Astrocyte (in vitro differentiated cells and primary cell): Measurements from ENCODE around the gene JAGN1. TPM values are rescaled to one million over a fixed set of nuclear protein-coding genes. Genes with fewer than 3 reads are reported as not detected.

Experiments used
- DNase-seq: peaks from one replicate; pipeline ENCODE4 v3.0.0-alpha.2; 2010; ENCODE audit warnings: low read depth
- FAIRE-seq: peaks from 2 replicates; lab custom pipeline; 2011; peaks lifted over from hg19 to GRCh38; lab: Jason Lieb, UNC
- H2AFZ ChIP-seq: 2 replicates; pipeline ENCODE4 v1.6.0; 2012; ENCODE audit warnings: low read depth, low read length, inconsistent platforms
- H3K27ac ChIP-seq: 2 replicates; pipeline ENCODE4 v1.5.1; 2011; ENCODE audit warnings: low read depth, low read length, inconsistent platforms
- H3K27me3 ChIP-seq: 2 replicates; pipeline ENCODE4 v1.6.0; 2011; ENCODE audit warnings: low read length, inconsistent platforms; ENCODE audit not compliant: insufficient read depth
- H3K36me3 ChIP-seq: 2 replicates; pipeline ENCODE4 v1.5.1; 2011; ENCODE audit warnings: low read length, inconsistent platforms; ENCODE audit not compliant: insufficient read depth
- H3K4me1 ChIP-seq: 2 replicates; pipeline ENCODE4 v1.5.1; 2011; ENCODE audit warnings: low read length, inconsistent platforms; ENCODE audit not compliant: insufficient read depth
- H3K4me2 ChIP-seq: 2 replicates; pipeline ENCODE4 v1.6.0; 2012; ENCODE audit warnings: low read length, inconsistent platforms
- H3K4me3 ChIP-seq: 2 replicates; pipeline ENCODE4 v1.5.1; 2011; ENCODE audit warnings: low read depth, mild to moderate bottlenecking, low read length, inconsistent platforms; ENCODE audit not compliant: insufficient read depth
- H3K79me2 ChIP-seq: 2 replicates; pipeline ENCODE4 v1.6.0; 2012; ENCODE audit warnings: mild to moderate bottlenecking, low read length, inconsistent platforms; ENCODE audit not compliant: insufficient read depth
- H3K9ac ChIP-seq: 2 replicates; pipeline ENCODE4 v1.6.0; 2012; ENCODE audit warnings: mild to moderate bottlenecking, low read length, inconsistent platforms
- H3K9me3 ChIP-seq: 2 replicates; pipeline ENCODE4 v1.5.1; 2012; ENCODE audit warnings: low read depth, mild to moderate bottlenecking, low read length, inconsistent platforms; ENCODE audit not compliant: insufficient read depth
- H4K20me1 ChIP-seq: 2 replicates; pipeline ENCODE4 v1.6.0; 2012; ENCODE audit warnings: low read length, inconsistent platforms; ENCODE audit not compliant: insufficient read depth
- H3K27ac Mint-ChIP-seq: one replicate; pipeline ENCODE4 v1.8.0; 2021; ENCODE audit warnings: mild to moderate bottlenecking, mixed read lengths; ENCODE audit not compliant: unreplicated experiment
- H3K27me3 Mint-ChIP-seq: one replicate; pipeline ENCODE4 v1.8.0; 2021; ENCODE audit warnings: low read depth, mixed read lengths; ENCODE audit not compliant: unreplicated experiment
- H3K36me3 Mint-ChIP-seq: one replicate; pipeline ENCODE4 v1.8.0; 2021; ENCODE audit warnings: low read depth, mixed read lengths; ENCODE audit not compliant: unreplicated experiment
- H3K4me1 Mint-ChIP-seq: one replicate; pipeline ENCODE4 v1.8.0; 2021; ENCODE audit warnings: low read depth, mixed read lengths; ENCODE audit not compliant: unreplicated experiment
- H3K4me3 Mint-ChIP-seq: one replicate; pipeline ENCODE4 v1.8.0; 2021; ENCODE audit warnings: mild to moderate bottlenecking, moderate library complexity, mixed read lengths; ENCODE audit not compliant: unreplicated experiment
- H3K9me3 Mint-ChIP-seq: one replicate; pipeline ENCODE4 v1.8.0; 2021; ENCODE audit warnings: mild to moderate bottlenecking, mixed read lengths; ENCODE audit not compliant: unreplicated experiment
- CTCF ChIP-seq: IDR thresholded peaks from 2 replicates; pipeline ENCODE4 v1.5.1; 2011; ENCODE audit warnings: low read depth, mild to moderate bottlenecking, inconsistent platforms, low read length, moderate library complexity; ENCODE audit not compliant: insufficient read depth
- EZH2 ChIP-seq: IDR thresholded peaks from 2 replicates; pipeline ENCODE4 v1.6.1; 2012; ENCODE audit warnings: mild to moderate bottlenecking, low read length, inconsistent platforms; ENCODE audit not compliant: insufficient read depth
- total RNA-seq: library from RNA; stranded (reverse); gene quantifications from 2 replicates; pipeline ENCODE4 v1.2.1, GENCODE V29; 2021

JAGN1 gene
- total RNA-seq, 1 donor from 2014 or later: 31.7 TPM

- Histone ChIP-seq H3K36me3 (no peaks in the 10 kb centered on the region), H3K27ac (no peak overlapping the region), H4K20me1 (no peaks in the 10 kb centered on the region), H3K79me2 (no peaks in the 10 kb centered on the region), H3K9ac (no peak overlapping the region), H2AFZ (no peak overlapping the region), H3K4me1 (peaks cover 23% of the 10 kb centered on the region), H3K9me3 (no peaks in the 10 kb centered on the region), H3K4me2 (peak overlapping the region; percentile 83), H3K27me3 (no peaks in the 10 kb centered on the region), H3K4me3 (no peak overlapping the region)
- Mint-ChIP-seq H3K27me3 (no peaks in the 10 kb centered on the region), H3K9me3 (no peaks in the 10 kb centered on the region), H3K4me1 (peaks cover 5% of the 10 kb centered on the region), H3K4me3 (peak overlapping the region; percentile 54), H3K36me3 (no peaks in the 10 kb centered on the region), H3K27ac (no peak overlapping the region)
- TF ChIP-seq CTCF: no peak
- no peak for TF ChIP-seq EZH2
- DNase-seq: no peak
- FAIRE-seq: no peak
These were observed 28.0 kb downstream of the JAGN1 start for GRCh38 chr3:9918261-9919038.

GRCh38 chr3:9928158-9928557, 37.7 kb downstream of the JAGN1 start:
- no peak for FAIRE-seq
- TF ChIP-seq EZH2 (no peak), CTCF (no peak)
- no peak overlapping the region for H3K4me2 ChIP-seq
- Mint-ChIP-seq H3K27me3 (no peaks in the 10 kb centered on the region), H3K4me3 (no peak overlapping the region), H3K4me1 (no peaks in the 10 kb centered on the region), H3K36me3 (peaks cover 29% of the 10 kb centered on the region), H3K27ac (no peak overlapping the region), H3K9me3 (peaks cover 6% of the 10 kb centered on the region)
- H3K36me3 ChIP-seq: no peaks in the 10 kb centered on the region
- no peaks in the 10 kb centered on the region for H3K27me3 ChIP-seq
- H4K20me1 ChIP-seq: no peaks in the 10 kb centered on the region
- H2AFZ ChIP-seq: no peak overlapping the region
- H3K4me1 ChIP-seq: peaks cover 3% of the 10 kb centered on the region
- no peak overlapping the region for H3K9ac ChIP-seq
- H3K79me2 ChIP-seq: no peaks in the 10 kb centered on the region
- no peak overlapping the region for H3K27ac ChIP-seq
- no peaks in the 10 kb centered on the region for H3K9me3 ChIP-seq
- no peak for DNase-seq
- no peak overlapping the region for H3K4me3 ChIP-seq

- DNase-seq: no peak
- Histone ChIP-seq H4K20me1 (no peaks in the 10 kb centered on the region), H3K79me2 (no peaks in the 10 kb centered on the region), H3K4me3 (no peak overlapping the region), H3K27me3 (no peaks in the 10 kb centered on the region), H3K9me3 (no peaks in the 10 kb centered on the region), H3K4me1 (peaks cover 9% of the 10 kb centered on the region), H2AFZ (no peak overlapping the region), H3K9ac (no peak overlapping the region), H3K27ac (no peak overlapping the region), H3K36me3 (no peaks in the 10 kb centered on the region), H3K4me2 (no peak overlapping the region)
- Mint-ChIP-seq H3K4me1 (peaks cover 2% of the 10 kb centered on the region), H3K4me3 (no peak overlapping the region), H3K27me3 (no peaks in the 10 kb centered on the region), H3K9me3 (peaks cover 3% of the 10 kb centered on the region), H3K36me3 (peaks cover 25% of the 10 kb centered on the region), H3K27ac (no peak overlapping the region)
- no peak for FAIRE-seq
- no peak for TF ChIP-seq CTCF
- TF ChIP-seq EZH2: no peak
These were observed 40.5 kb downstream of the JAGN1 start for GRCh38 chr3:9930804-9931418.
